ENCODE results near the gene TMEM169.

The TMEM169 gene

GRCh38 chr2:216108310-216108966 lies 26.7 kb downstream of the TMEM169 start:
- no peak overlapping the region for H2BK15ac ChIP-seq (ENCODE audit: low read length)
- peak overlapping the region; percentile 66 for H2AK5ac ChIP-seq (ENCODE audit: low read depth, low read length)
- no peak overlapping the region for H4K91ac ChIP-seq (ENCODE audit: low read depth, low read length, poor library complexity)
- no peak overlapping the region for H3K14ac ChIP-seq (ENCODE audit: low read length)
- DNase-seq (ENCODE audit: low spot score), result no peak
- H2AFZ ChIP-seq (ENCODE audit: low read length), result peak overlapping the region; percentile 81
- WGBS, 2 donors (ENCODE audit: extremely low coverage in 2 of 2, insufficient read length in 2 of 2, insufficient replicate concordance in 1 of 2), result no CpG with 5 or more reads among the region's 6 CpGs
- no peak overlapping the region for H3K9ac ChIP-seq (ENCODE audit: low read depth, low read length, poor library complexity)
- H2BK120ac ChIP-seq (ENCODE audit: low read depth, low read length), result no peak overlapping the region
- peaks cover 17 to 22% of the 10 kb centered on the region in 2 donors for H3K4me1 ChIP-seq (ENCODE audit: control insufficient read depth in 2 of 2, insufficient read depth in 1 of 2, low read depth in 1 of 2, low read length in 2 of 2)
- H4K8ac ChIP-seq (ENCODE audit: low read depth, low read length), result no peak overlapping the region
- peak overlapping the region; percentile 26 for H3K27ac ChIP-seq (replicated peaks; ENCODE audit: low read length)
- peak overlapping the region in 1 of 2 donors; percentile 85 for H3K4me3 ChIP-seq (ENCODE audit: low read length in 2 of 2)
- H2BK5ac ChIP-seq (ENCODE audit: low read length), result no peak overlapping the region
- H2BK12ac ChIP-seq (ENCODE audit: low read length), result no peak overlapping the region
- H3K36me3 ChIP-seq (replicated peaks in 1 of 2; ENCODE audit: control insufficient read depth in 2 of 2, insufficient read depth in 2 of 2, low read length in 2 of 2), result peaks cover 18 to 34% of the 10 kb centered on the region in 2 donors
- no peaks in the 10 kb centered on the region for H3K9me3 ChIP-seq (replicated peaks in 1 of 2; ENCODE audit: control insufficient read depth in 2 of 2, insufficient read depth in 1 of 2, low read depth in 1 of 2, low read length in 2 of 2)
- H3K4me2 ChIP-seq (ENCODE audit: insufficient read depth, low read length, poor library complexity, severe bottlenecking), result no peak overlapping the region
- H3K23ac ChIP-seq (ENCODE audit: low read depth, low read length, poor library complexity), result no peak overlapping the region
- H3K18ac ChIP-seq (ENCODE audit: low read length), result no peak overlapping the region
- no peaks in the 10 kb centered on the region for H3K79me1 ChIP-seq (ENCODE audit: low read depth, low read length)
- H3K27me3 ChIP-seq (ENCODE audit: control insufficient read depth in 3 of 3, insufficient read depth in 3 of 3, low read depth in 1 of 3, low read length in 3 of 3), result no peaks in the 10 kb centered on the region
- H3K4ac ChIP-seq (ENCODE audit: low read length), result no peak overlapping the region

- Histone ChIP-seq H3K9ac (ENCODE audit: low read depth, low read length, poor library complexity) (peak within 1 kb of the TSS; percentile 91), H3K27ac (replicated peaks; ENCODE audit: low read length) (peak within 1 kb of the TSS; percentile 71)
These were observed 27.5 kb downstream of the TMEM169 start, which contains the start of gene XRCC5 for GRCh38 chr2:216108967-216109921. TSS of gene XRCC5 (plus strand) at chr2:216109348. CDS start at chr2:216109437, 89 bp downstream.

GRCh38 chr2:216109962-216110614 lies 28.4 kb downstream of the TMEM169 start:
- no peak overlapping the region for H4K91ac ChIP-seq (ENCODE audit: low read depth, low read length, poor library complexity)
- no CpG with 5 or more reads among the region's 10 CpGs for WGBS, 2 donors (ENCODE audit: extremely low coverage in 2 of 2, insufficient read length in 2 of 2, insufficient replicate concordance in 1 of 2)
- H3K9me3 ChIP-seq (replicated peaks in 1 of 2; ENCODE audit: control insufficient read depth in 2 of 2, insufficient read depth in 1 of 2, low read depth in 1 of 2, low read length in 2 of 2), result no peaks in the 10 kb centered on the region
- no peak overlapping the region for H3K14ac ChIP-seq (ENCODE audit: low read length)
- H4K8ac ChIP-seq (ENCODE audit: low read depth, low read length), result no peak overlapping the region
- H2AFZ ChIP-seq (ENCODE audit: low read length), result no peak overlapping the region
- no peak overlapping the region for H3K23ac ChIP-seq (ENCODE audit: low read depth, low read length, poor library complexity)
- no peak overlapping the region for H3K9ac ChIP-seq (ENCODE audit: low read depth, low read length, poor library complexity)
- H3K27ac ChIP-seq (replicated peaks; ENCODE audit: low read length), result no peak overlapping the region
- no peak overlapping the region for H2AK5ac ChIP-seq (ENCODE audit: low read depth, low read length)
- H3K4me1 ChIP-seq (ENCODE audit: control insufficient read depth in 2 of 2, insufficient read depth in 1 of 2, low read depth in 1 of 2, low read length in 2 of 2), result peaks cover 14 to 27% of the 10 kb centered on the region in 2 donors
- no peak for DNase-seq (ENCODE audit: low spot score)
- H3K36me3 ChIP-seq (replicated peaks in 1 of 2; ENCODE audit: control insufficient read depth in 2 of 2, insufficient read depth in 2 of 2, low read length in 2 of 2), result peaks cover 22 to 46% of the 10 kb centered on the region in 2 donors
- H3K79me1 ChIP-seq (ENCODE audit: low read depth, low read length), result no peaks in the 10 kb centered on the region
- no peaks in the 10 kb centered on the region for H3K27me3 ChIP-seq (ENCODE audit: control insufficient read depth in 3 of 3, insufficient read depth in 3 of 3, low read depth in 1 of 3, low read length in 3 of 3)
- peak overlapping the region; percentile 85 to 96 for H3K4me3 ChIP-seq (ENCODE audit: low read length in 2 of 2)
- H2BK12ac ChIP-seq (ENCODE audit: low read length), result no peak overlapping the region
- no peak overlapping the region for H3K18ac ChIP-seq (ENCODE audit: low read length)
- H2BK120ac ChIP-seq (ENCODE audit: low read depth, low read length), result no peak overlapping the region
- H3K4ac ChIP-seq (ENCODE audit: low read length), result no peak overlapping the region
- H2BK5ac ChIP-seq (ENCODE audit: low read length), result no peak overlapping the region
- no peak overlapping the region for H2BK15ac ChIP-seq (ENCODE audit: low read length)
- H3K4me2 ChIP-seq (ENCODE audit: insufficient read depth, low read length, poor library complexity, severe bottlenecking), result peak overlapping the region; percentile 60

More at GRCh38 chr2:216108967-216109921, 27.5 kb downstream of the TMEM169 start, which contains the start of gene XRCC5:
- H2BK120ac ChIP-seq (ENCODE audit: low read depth, low read length), result no peak within 1 kb of the TSS
- H3K4ac ChIP-seq (ENCODE audit: low read length), result no peak within 1 kb of the TSS
- H2BK12ac ChIP-seq (ENCODE audit: low read length), result no peak within 1 kb of the TSS
- peak within 1 kb of the TSS; percentile 85 to 96 for H3K4me3 ChIP-seq (ENCODE audit: low read length in 2 of 2)
- peaks cover 22 to 41% of the 10 kb centered on the region in 2 donors for H3K36me3 ChIP-seq (replicated peaks in 1 of 2; ENCODE audit: control insufficient read depth in 2 of 2, insufficient read depth in 2 of 2, low read length in 2 of 2)
- H2BK5ac ChIP-seq (ENCODE audit: low read length), result no peak within 1 kb of the TSS
- H4K91ac ChIP-seq (ENCODE audit: low read depth, low read length, poor library complexity), result no peak within 1 kb of the TSS
- WGBS, 2 donors (ENCODE audit: extremely low coverage in 2 of 2, insufficient read length in 2 of 2, insufficient replicate concordance in 1 of 2), result no CpG with 5 or more reads among the region's 57 CpGs
- peak within 1 kb of the TSS; percentile 57 for H4K8ac ChIP-seq (ENCODE audit: low read depth, low read length)
- H3K9me3 ChIP-seq (replicated peaks in 1 of 2; ENCODE audit: control insufficient read depth in 2 of 2, insufficient read depth in 1 of 2, low read depth in 1 of 2, low read length in 2 of 2), result no peaks in the 10 kb centered on the region
- peaks cover 17 to 26% of the 10 kb centered on the region in 2 donors for H3K4me1 ChIP-seq (ENCODE audit: control insufficient read depth in 2 of 2, insufficient read depth in 1 of 2, low read depth in 1 of 2, low read length in 2 of 2)
- peak within 1 kb of the TSS; percentile 66 for H2AK5ac ChIP-seq (ENCODE audit: low read depth, low read length)
- H2BK15ac ChIP-seq (ENCODE audit: low read length), result no peak within 1 kb of the TSS
- no peaks in the 10 kb centered on the region for H3K79me1 ChIP-seq (ENCODE audit: low read depth, low read length)
- H3K23ac ChIP-seq (ENCODE audit: low read depth, low read length, poor library complexity), result peak within 1 kb of the TSS; percentile 95
- peak within 1 kb of the TSS; percentile 81 for H2AFZ ChIP-seq (ENCODE audit: low read length)
- peak; percentile 98 for DNase-seq (ENCODE audit: low spot score)
- peak within 1 kb of the TSS; percentile 60 for H3K4me2 ChIP-seq (ENCODE audit: insufficient read depth, low read length, poor library complexity, severe bottlenecking)
- no peaks in the 10 kb centered on the region for H3K27me3 ChIP-seq (ENCODE audit: control insufficient read depth in 3 of 3, insufficient read depth in 3 of 3, low read depth in 1 of 3, low read length in 3 of 3)
- H3K18ac ChIP-seq (ENCODE audit: low read length), result peak within 1 kb of the TSS; percentile 93
- no peak within 1 kb of the TSS for H3K14ac ChIP-seq (ENCODE audit: low read length)

All from neuronal stem cell (in vitro differentiated cells).